ENCODE data around the gene PHC3.

GRCh38 chr3:170155604-170156003, 25.9 kb downstream of the PHC3 start:
- no peak for TF ChIP-seq POLR2A (IDR thresholded peaks at IDR 0.05; ENCODE audit: low read depth, low read length)
- no peak for TF ChIP-seq POLR2AphosphoS5 (IDR thresholded peaks at IDR 0.05; ENCODE audit: low read depth, low read length)

Measured in GM12892 (cell line).